ENCODE data around the gene CUL7. TPM values are rescaled to one million over a fixed set of nuclear protein-coding genes. Genes with fewer than 3 reads are reported as not detected.

The CUL7 gene
- total RNA-seq, 4 donors from 2014 or later: 16.3 to 21.0 (median 17.9) TPM

GRCh38 chr6:43032326-43032725, 21.3 kb downstream of the CUL7 start:
- Histone ChIP-seq H3K27me3 (no peaks in the 10 kb centered on the region), H3K27ac (no peak overlapping the region), H3K36me3 (peaks cover 3 to 100% (median 21%) of the 10 kb centered on the region in 3 donors), H3K4me1 (no peaks in the 10 kb centered on the region), H3K9me3 (no peaks in the 10 kb centered on the region), H3K4me3 (no peak overlapping the region)
- 88 to 93% methylated on average over 4 of the region's 4 CpGs for WGBS, 2 donors
- TF ChIP-seq EP300 (IDR thresholded peaks at IDR 0.05) (no peak), POLR2A (IDR thresholded peaks at IDR 0.05) (no peak)
- TF ChIP-seq, protein P1, sequence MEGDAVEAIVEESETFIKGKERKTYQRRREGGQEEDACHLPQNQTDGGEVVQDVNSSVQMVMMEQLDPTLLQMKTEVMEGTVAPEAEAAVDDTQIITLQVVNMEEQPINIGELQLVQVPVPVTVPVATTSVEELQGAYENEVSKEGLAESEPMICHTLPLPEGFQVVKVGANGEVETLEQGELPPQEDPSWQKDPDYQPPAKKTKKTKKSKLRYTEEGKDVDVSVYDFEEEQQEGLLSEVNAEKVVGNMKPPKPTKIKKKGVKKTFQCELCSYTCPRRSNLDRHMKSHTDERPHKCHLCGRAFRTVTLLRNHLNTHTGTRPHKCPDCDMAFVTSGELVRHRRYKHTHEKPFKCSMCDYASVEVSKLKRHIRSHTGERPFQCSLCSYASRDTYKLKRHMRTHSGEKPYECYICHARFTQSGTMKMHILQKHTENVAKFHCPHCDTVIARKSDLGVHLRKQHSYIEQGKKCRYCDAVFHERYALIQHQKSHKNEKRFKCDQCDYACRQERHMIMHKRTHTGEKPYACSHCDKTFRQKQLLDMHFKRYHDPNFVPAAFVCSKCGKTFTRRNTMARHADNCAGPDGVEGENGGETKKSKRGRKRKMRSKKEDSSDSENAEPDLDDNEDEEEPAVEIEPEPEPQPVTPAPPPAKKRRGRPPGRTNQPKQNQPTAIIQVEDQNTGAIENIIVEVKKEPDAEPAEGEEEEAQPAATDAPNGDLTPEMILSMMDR (IDR thresholded peaks at IDR 0.05): no peak
- DNase-seq (ENCODE audit: low spot score in 2 of 2): no peak

DNA sequence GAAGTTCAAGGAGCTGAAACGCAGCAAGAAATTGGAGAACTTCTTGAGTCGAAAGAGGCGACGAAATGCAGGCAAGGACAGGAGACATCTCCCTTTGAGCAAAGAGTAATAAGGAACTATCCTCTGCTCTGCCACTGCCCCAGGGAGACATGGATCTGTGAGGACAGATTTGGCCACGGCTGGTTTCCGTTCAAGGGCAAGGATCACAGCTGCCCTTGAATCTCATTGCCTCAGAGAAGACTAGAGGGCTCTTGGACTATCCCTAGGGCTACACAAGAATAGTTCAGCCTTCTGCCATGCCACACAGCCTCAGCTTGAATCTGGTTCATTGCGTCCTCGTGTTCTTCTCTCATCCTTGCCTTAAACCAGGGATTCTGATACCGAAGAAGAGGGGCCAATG, 24.5 kb downstream of the CUL7 start:
- WGBS, 2 donors: 87 to 89% methylated on average over 9 of the region's 9 CpGs

DNA sequence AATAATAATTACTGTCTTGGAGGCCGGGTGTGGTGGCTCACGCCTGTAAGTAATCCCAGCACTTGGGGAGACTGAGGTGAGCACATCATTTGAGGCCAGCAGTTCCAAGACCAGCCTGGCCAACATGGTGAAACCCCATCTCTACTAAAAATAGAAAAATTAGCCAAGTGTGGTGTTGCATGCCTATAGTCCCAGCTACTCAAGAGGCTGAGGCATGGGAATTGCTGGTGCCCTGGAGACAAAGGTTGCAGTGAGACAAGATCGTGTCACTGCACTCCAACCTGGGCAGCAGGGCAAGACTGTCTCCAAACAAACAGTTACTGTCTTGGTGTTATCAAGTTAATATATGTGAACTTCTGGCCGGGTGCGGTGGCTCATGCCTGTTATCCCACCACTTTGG, 27.3 kb downstream of the CUL7 start:
- Histone ChIP-seq H3K36me3 (peaks cover 9 to 67% (median 35%) of the 10 kb centered on the region in 3 donors), H3K27me3 (no peaks in the 10 kb centered on the region), H3K4me1 (peaks cover 0 to 25% (median 7%) of the 10 kb centered on the region in 4 donors)

More for the DNA sequence above, 24.5 kb downstream of the CUL7 start:
- Histone ChIP-seq H3K36me3 (peaks cover 9 to 95% (median 35%) of the 10 kb centered on the region in 3 donors), H3K27me3 (no peaks in the 10 kb centered on the region), H3K4me3 (no peak overlapping the region), H3K9me3 (no peaks in the 10 kb centered on the region), H3K4me1 (peaks cover 0 to 3% (median 0%) of the 10 kb centered on the region in 4 donors), H3K27ac (no peak overlapping the region)
- DNase-seq (ENCODE audit: low spot score in 2 of 2): no peak
- TF ChIP-seq, protein P1 (IDR thresholded peaks at IDR 0.05): no peak
- TF ChIP-seq POLR2A (IDR thresholded peaks at IDR 0.05): no peak
- no peak for TF ChIP-seq EP300 (IDR thresholded peaks at IDR 0.05)

GRCh38 chr6:43024436-43024835, 29.2 kb downstream of the CUL7 start:
- Histone ChIP-seq H3K4me1 (peaks cover 0 to 38% (median 14%) of the 10 kb centered on the region in 4 donors), H3K4me3 (no peak overlapping the region), H3K36me3 (peaks cover 9 to 63% (median 34%) of the 10 kb centered on the region in 3 donors), H3K27ac (no peak overlapping the region), H3K9me3 (no peaks in the 10 kb centered on the region), H3K27me3 (no peaks in the 10 kb centered on the region)
- no peak for DNase-seq (ENCODE audit: low spot score in 2 of 2)
- whole genome bisulfite sequencing, 2 donors: 91 to 97% methylated on average over 2 of the region's 2 CpGs
- TF ChIP-seq, protein P1 (IDR thresholded peaks at IDR 0.05): no peak

More for the DNA sequence above, 27.3 kb downstream of the CUL7 start:
- 88 to 95% methylated on average over 5 of the region's 5 CpGs for WGBS, 2 donors
- no peak overlapping the region for H3K27ac ChIP-seq
- no peak for DNase-seq (ENCODE audit: low spot score in 2 of 2)
- H3K9me3 ChIP-seq: no peaks in the 10 kb centered on the region
- TF ChIP-seq EP300 (IDR thresholded peaks at IDR 0.05): no peak
- no peak for TF ChIP-seq POLR2A (IDR thresholded peaks at IDR 0.05)
- TF ChIP-seq, protein P1 (IDR thresholded peaks at IDR 0.05): no peak
- H3K4me3 ChIP-seq: no peak overlapping the region

DNA sequence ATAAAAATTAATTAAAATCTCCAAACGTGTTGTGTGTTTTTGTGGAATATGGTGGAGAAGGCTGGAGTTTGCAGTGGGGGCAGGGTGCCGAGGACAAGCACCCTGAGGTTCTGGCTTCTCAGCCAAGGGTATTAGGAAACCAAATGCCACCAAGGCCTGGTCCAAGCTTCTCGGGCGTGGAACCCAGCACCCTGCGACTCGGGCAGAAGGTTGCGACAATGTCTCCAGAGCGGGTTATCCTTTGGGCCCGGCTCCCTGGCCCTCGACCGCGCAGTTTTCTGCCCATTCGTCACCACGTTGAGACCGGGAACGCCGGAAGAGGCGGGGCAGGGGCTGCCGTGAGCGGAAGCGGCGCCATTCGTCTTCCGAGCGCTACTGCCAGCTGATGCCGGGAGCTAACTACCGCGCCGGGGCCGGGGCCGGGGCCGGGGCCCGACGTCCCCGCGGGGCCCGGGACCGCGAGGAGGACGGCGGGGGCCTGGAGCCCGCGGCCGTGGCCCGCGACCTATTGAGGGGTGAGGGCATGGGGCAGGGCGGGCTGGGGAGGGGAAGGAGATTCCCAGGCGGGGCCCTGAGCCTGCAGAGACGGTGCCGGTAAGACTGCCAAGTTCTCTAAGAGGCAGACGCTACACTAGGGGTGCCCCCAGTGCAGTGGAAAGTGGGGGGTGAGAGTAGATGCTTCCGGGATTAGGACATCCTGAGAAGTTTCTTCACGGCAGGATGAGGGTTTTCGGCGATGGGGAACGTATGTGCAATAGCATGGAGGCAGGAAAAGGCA, 32.2 kb downstream of the CUL7 start, which contains the start of gene RRP36:
Gene RRP36 (plus strand): TSS at position 354 of the 778 bp plus-strand sequence. CDS start 32 bp downstream, at position 386.
- peaks cover 0 to 54% (median 17%) of the 10 kb centered on the region in 4 donors for H3K4me1 ChIP-seq
- peak; percentile 42 to 68 for DNase-seq (ENCODE audit: low spot score in 2 of 2)
- H3K36me3 ChIP-seq: peaks cover 4 to 60% (median 16%) of the 10 kb centered on the region in 3 donors
- 0 to 1% methylated on average over 15 to 27 of the region's 56 CpGs for WGBS, 2 donors
- H3K4me3 ChIP-seq: peak within 1 kb of the TSS; percentile 84 to 93 (median 87)
- no peaks in the 10 kb centered on the region for H3K9me3 ChIP-seq
- peak within 1 kb of the TSS; percentile 67 to 92 (median 86) for H3K27ac ChIP-seq
- TF ChIP-seq POLR2A (IDR thresholded peaks at IDR 0.05) (peak in 1 of 2 donors; percentile 39), EP300 (IDR thresholded peaks at IDR 0.05) (peak in 1 of 2 donors; percentile 66)
- TF ChIP-seq, protein P1 (IDR thresholded peaks at IDR 0.05): no peak
- H3K27me3 ChIP-seq: no peaks in the 10 kb centered on the region
